Right lobe of liver (tissue), 6 donors: Measurements from ENCODE around the gene CLIP2. TPM values are rescaled to one million over a fixed set of nuclear protein-coding genes. Genes with fewer than 3 reads are reported as not detected.

Experiments used
- ATAC-seq, 4 donors: fragments of 200-7000 bp; cut with Tn5 transposase; one replicate each; pipeline ENCODE4 v1.9.1; 2020; ENCODE audit warnings: mild to moderate bottlenecking in 4 of 4, moderate library complexity in 4 of 4
- DNase-seq, 3 donors: peaks; one replicate each; pipeline ENCODE4 v3.0.0-alpha.2; 2020
- H3K27ac ChIP-seq, 3 donors: fragments of 200-600 bp; one replicate each; pipeline ENCODE4 v1.8.0; 2022
- H3K27me3 ChIP-seq, 2 donors: fragments of 200-600 bp; one replicate each; pipeline ENCODE4 v1.8.0; 2022
- H3K36me3 ChIP-seq, 4 donors: fragments of 200-600 bp; sonication (generic) in 1 of 4; one replicate each; pipeline versions ENCODE4 v1.5.1 to v1.8.0; 2017 to 2022; ENCODE audit warnings: control low read depth in 1 of 4
- H3K4me1 ChIP-seq, 4 donors: fragments of 200-600 bp; sonication (generic) in 1 of 4; one replicate each; pipeline versions ENCODE4 v1.5.1 to v1.8.0; 2017 to 2022; ENCODE audit warnings: control low read depth in 1 of 4
- H3K4me3 ChIP-seq, 3 donors: fragments of 200-600 bp; one replicate each; pipeline ENCODE4 v1.8.0; 2022
- H3K9me3 ChIP-seq, 4 donors: fragments of 200-600 bp; sonication (generic) in 1 of 4; one replicate each; pipeline versions ENCODE4 v1.5.1 to v1.8.0; 2017 to 2022; ENCODE audit warnings: control low read depth in 1 of 4
- POLR2A ChIP-seq: fragments of 450-650 bp; IDR thresholded peaks from one replicate; pipeline ENCODE4 v1.6.1; 2017; ENCODE audit warnings: antibody characterized with exemption, mild to moderate bottlenecking
- WGBS: methylation state at CpG from one replicate; pipeline ENCODE4 v1.1.6; 2018; ENCODE audit warnings: low coverage, low lambda C conversion rate; ENCODE audit not compliant: insufficient coverage; ENCODE audit errors: missing lambda C conversion rate; 5-methylcytosine and 5-hydroxymethylcytosine counted together
- intact Hi-C, 2 donors: fragments of 100-400 bp; cut with DNase I; formaldehyde crosslinking; loops; one replicate each; pipeline versions ENCODE4 v1.11.2 to v1.14.1; 2022
- total RNA-seq, 6 experiments: library from RNA; depleted of rRNA in 2 of 6; stranded (reverse); fragments of >200 nt in 2 of 6; fragmentation: NEBNext Ultra II Directional in 3 of 6; extraction: Animal tissue kit (Norgen Biotek cat#: 25700) in 3 of 6; gene quantifications; one replicate each; pipeline versions ENCODE4 v1.1.0 to v1.2.4, GENCODE V29; 2016 to 2023
- TF ChIP-seq, protein P1 (sequence below), 4 donors: fragments of 200-600 bp in 3 of 4; fragments of 450-650 bp in 1 of 4; IDR thresholded peaks; one replicate each; pipeline versions ENCODE4 v1.5.1 to v1.8.0; 2016 to 2022; ENCODE audit warnings: antibody characterized with exemption in 4 of 4, mild to moderate bottlenecking in 2 of 4
- donor health status: DM: no; HTN: yes; CAD: no.
- donor health status: DM: no; HTN: no; CAD: no.
- donor health status: DM: no; HTN: no; CAD: no.
- donor health status: DM: no; HTN: yes; CAD: no.
- donor health status: DM: no; HTN: yes; CAD: no.

The CLIP2 gene
- total RNA-seq, 6 experiments from 2014 or later, result 2.8 to 6.8 (median 4.2) TPM

- Histone ChIP-seq H3K27ac (no peak overlapping the region), H3K36me3 (no peaks in the 10 kb centered on the region), H3K4me1 (peaks cover 0 to 10% (median 3%) of the 10 kb centered on the region in 4 donors), H3K27me3 (no peaks in the 10 kb centered on the region), H3K9me3 (no peaks in the 10 kb centered on the region), H3K4me3 (no peak overlapping the region)
- WGBS, result 84% methylated on average over 11 of the region's 15 CpGs
- DNase-seq, result no peak
- TF ChIP-seq POLR2A, result no peak
- TF ChIP-seq, protein P1, sequence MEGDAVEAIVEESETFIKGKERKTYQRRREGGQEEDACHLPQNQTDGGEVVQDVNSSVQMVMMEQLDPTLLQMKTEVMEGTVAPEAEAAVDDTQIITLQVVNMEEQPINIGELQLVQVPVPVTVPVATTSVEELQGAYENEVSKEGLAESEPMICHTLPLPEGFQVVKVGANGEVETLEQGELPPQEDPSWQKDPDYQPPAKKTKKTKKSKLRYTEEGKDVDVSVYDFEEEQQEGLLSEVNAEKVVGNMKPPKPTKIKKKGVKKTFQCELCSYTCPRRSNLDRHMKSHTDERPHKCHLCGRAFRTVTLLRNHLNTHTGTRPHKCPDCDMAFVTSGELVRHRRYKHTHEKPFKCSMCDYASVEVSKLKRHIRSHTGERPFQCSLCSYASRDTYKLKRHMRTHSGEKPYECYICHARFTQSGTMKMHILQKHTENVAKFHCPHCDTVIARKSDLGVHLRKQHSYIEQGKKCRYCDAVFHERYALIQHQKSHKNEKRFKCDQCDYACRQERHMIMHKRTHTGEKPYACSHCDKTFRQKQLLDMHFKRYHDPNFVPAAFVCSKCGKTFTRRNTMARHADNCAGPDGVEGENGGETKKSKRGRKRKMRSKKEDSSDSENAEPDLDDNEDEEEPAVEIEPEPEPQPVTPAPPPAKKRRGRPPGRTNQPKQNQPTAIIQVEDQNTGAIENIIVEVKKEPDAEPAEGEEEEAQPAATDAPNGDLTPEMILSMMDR (IDR thresholded peaks at IDR 0.05), result no peak
- no peak for ATAC-seq
- intact Hi-C loops, result no loop called here
These were observed 8.5 kb downstream of the CLIP2 start for GRCh38 chr7:74297516-74298233.

- Histone ChIP-seq H3K36me3 (no peaks in the 10 kb centered on the region), H3K27me3 (no peaks in the 10 kb centered on the region), H3K4me1 (peaks cover 0 to 5% (median 0%) of the 10 kb centered on the region in 4 donors), H3K9me3 (no peaks in the 10 kb centered on the region), H3K4me3 (no peak overlapping the region), H3K27ac (no peak overlapping the region)
- ATAC-seq (peak in 1 of 4 donors; percentile 25), DNase-seq (no peak)
- no peak for TF ChIP-seq POLR2A
- TF ChIP-seq, protein P1 (IDR thresholded peaks at IDR 0.05), result no peak
- intact Hi-C loops, result no loop called here
- 71% methylated on average over 6 of the region's 8 CpGs for WGBS
These were observed 10.2 kb downstream of the CLIP2 start for GRCh38 chr7:74299401-74299800.

DNA sequence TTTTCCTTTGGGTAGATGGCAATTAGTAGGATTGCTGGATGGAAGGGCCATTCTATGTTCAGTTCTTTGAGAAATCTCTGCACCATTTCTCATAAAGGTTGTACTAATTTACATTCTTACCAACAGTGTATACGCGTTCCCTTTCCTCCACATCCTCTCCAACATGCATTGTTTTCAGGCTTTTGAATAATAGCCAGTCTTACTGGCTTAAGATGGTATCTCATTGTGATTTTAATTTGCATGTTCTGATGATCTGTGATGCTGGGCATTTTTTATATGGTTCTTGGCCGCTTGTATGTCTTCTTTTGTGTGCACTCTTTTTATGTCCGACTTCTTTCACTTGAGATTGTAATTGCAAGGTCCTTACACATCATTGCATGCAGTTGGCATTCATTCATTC is 11.7 kb downstream of the CLIP2 start:
- no peaks in the 10 kb centered on the region for H3K36me3 ChIP-seq
- no peaks in the 10 kb centered on the region for H3K9me3 ChIP-seq
- no peaks in the 10 kb centered on the region for H3K27me3 ChIP-seq
- no peak overlapping the region for H3K4me3 ChIP-seq
- no peak overlapping the region for H3K27ac ChIP-seq
- ATAC-seq (no peak), DNase-seq (no peak)
- 77% methylated on average over 4 of the region's 4 CpGs for WGBS
- intact Hi-C loops, result no loop called here
- no peaks in the 10 kb centered on the region for H3K4me1 ChIP-seq
- TF ChIP-seq POLR2A, result no peak
- TF ChIP-seq, protein P1 (IDR thresholded peaks at IDR 0.05), result no peak

DNA sequence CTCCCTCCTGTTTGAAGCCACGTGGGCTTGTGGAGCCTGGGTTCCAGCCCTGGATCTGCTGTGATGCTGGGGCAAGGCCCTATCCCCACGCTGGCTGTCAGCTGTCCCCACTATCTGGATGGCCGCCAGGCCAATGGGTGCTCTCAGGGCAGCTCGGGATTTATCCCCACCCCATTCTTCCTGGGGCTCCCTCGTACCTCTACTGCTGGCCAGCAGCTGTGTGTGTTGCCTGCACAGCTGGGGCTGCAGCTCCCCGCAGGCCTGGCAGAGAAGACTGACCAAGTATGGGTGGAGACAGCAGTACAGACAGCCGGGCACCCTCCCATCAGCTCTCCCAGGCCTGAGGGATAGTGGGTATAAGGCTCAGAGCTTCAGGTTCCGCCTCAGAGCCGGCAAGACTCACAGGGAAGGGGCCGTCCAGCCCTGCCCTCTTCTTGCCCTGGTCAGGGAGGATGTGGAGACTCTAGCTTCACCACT is 13.6 kb downstream of the CLIP2 start:
- 83% methylated on average over 1 of the region's 10 CpGs for WGBS
- DNase-seq, result no peak
- TF ChIP-seq, protein P1 (IDR thresholded peaks at IDR 0.05), result no peak
- no peak for TF ChIP-seq POLR2A

More for the DNA sequence above, 13.6 kb downstream of the CLIP2 start:
- Histone ChIP-seq H3K4me3 (no peak overlapping the region), H3K27ac (no peak overlapping the region), H3K27me3 (no peaks in the 10 kb centered on the region), H3K9me3 (no peaks in the 10 kb centered on the region), H3K36me3 (no peaks in the 10 kb centered on the region), H3K4me1 (no peaks in the 10 kb centered on the region)
- intact Hi-C loops, result no loop called here
- ATAC-seq, result peak in 1 of 4 donors; percentile 13
